ES-I3 (cell line): ENCODE data around the gene RAMP3.

Source experiments
- H3K36me3 ChIP-seq: 2 replicates; pipeline ENCODE4 v1.6.1; 2013; ENCODE audit warnings: mild to moderate bottlenecking, low read length, control low read depth, moderate library complexity; ENCODE audit not compliant: insufficient read depth
- H3K4me1 ChIP-seq: 2 replicates; pipeline ENCODE4 v1.6.1; 2013; ENCODE audit warnings: mild to moderate bottlenecking, control low read depth, low read length; ENCODE audit not compliant: insufficient read depth
- H3K9ac ChIP-seq: 2 replicates; pipeline ENCODE4 v1.6.1; 2013; ENCODE audit warnings: low read depth, mild to moderate bottlenecking, low read length, moderate library complexity
- H3K9me3 ChIP-seq: 2 replicates; pipeline ENCODE4 v1.6.1; 2013; ENCODE audit warnings: mild to moderate bottlenecking, low read length, moderate library complexity; ENCODE audit not compliant: control insufficient read depth, insufficient read depth

Gene RAMP3

DNA sequence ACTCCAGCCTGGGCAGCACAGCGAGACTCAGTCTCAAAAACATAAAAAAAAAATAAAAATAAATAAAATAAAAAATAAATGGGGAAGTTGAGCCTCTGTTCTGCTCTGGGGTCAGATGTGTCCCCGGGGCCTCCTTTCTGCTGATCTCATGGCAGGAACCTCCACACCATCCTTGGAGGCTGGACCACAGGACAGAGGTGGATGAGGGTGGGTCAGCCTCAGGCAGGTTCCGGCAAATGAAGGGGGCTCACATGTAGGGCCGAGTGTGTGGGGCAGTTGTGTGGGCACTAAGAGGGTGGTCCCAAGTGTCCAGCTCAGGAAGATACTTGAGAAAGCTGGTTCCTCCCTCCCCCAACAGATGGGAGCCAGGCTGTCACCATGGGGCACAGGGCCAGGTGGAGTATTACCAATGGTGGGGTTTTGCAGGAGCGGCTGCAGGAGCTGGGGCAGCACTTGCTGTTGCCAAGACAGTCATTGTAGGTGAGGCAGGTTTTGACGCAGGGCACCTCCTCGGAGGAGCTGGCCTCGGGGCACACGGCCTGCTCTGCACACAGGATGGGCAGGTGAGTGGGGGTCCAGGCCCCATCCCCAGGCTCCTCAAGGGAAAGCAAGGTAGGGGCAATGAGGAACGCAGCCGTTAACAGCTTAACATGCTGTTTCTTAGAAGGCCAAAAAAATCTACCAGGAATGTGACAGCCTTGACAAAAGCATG is 32.2 kb upstream of the RAMP3 start:
- Histone ChIP-seq H3K9ac (no peak overlapping the region), H3K9me3 (no peaks in the 10 kb centered on the region), H3K36me3 (no peaks in the 10 kb centered on the region), H3K4me1 (peaks cover 7% of the 10 kb centered on the region; the same call in 1 of the 2 replicates)

DNA sequence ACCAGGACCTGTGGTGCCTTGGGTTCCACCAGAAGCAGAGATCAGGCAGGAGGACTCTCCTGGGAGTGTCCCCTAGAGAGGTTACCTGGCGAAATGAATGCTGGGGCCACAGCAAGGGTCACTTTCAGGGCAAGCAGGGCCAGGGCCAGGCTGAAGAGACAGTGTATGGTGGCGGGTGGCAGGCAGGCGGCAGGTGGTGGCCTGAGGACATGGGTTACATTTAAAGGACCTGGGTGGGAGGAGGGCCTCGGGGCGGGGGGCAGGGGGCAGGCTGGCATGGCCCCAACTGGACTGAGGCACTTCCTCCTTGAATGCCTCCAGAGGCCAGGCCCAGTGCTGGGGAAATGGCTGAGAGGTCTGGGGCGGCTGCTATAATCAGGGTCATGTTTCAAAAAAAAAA is 31.4 kb upstream of the RAMP3 start:
- H3K4me1 ChIP-seq: peaks cover 7% of the 10 kb centered on the region; the same call in 1 of the 2 replicates
- no peak overlapping the region for H3K9ac ChIP-seq
- no peaks in the 10 kb centered on the region for H3K36me3 ChIP-seq
- no peaks in the 10 kb centered on the region for H3K9me3 ChIP-seq

DNA sequence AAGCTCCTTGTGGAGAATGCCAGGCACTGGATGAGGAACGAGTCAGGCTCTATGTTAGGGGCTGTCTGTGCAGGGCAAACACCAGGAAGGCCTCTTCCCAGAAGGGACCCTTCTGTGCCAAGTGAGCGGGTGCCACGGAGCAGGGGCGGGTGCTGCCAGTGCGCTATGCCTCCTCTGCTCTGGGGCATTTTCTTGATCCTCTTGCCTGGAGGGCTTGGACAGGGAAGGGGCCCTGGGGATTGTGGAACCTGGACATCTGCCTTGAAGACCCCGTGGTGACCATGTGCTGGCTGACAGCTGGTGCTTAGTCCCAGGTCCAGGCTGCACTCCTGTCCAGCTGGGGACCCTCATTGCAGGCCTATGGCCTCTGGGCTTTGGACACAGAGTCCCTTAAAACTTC is 30.7 kb upstream of the RAMP3 start:
- Histone ChIP-seq H3K9ac (no peak overlapping the region), H3K4me1 (peaks cover 7% of the 10 kb centered on the region; the same call in 1 of the 2 replicates), H3K9me3 (no peaks in the 10 kb centered on the region), H3K36me3 (no peaks in the 10 kb centered on the region)

DNA sequence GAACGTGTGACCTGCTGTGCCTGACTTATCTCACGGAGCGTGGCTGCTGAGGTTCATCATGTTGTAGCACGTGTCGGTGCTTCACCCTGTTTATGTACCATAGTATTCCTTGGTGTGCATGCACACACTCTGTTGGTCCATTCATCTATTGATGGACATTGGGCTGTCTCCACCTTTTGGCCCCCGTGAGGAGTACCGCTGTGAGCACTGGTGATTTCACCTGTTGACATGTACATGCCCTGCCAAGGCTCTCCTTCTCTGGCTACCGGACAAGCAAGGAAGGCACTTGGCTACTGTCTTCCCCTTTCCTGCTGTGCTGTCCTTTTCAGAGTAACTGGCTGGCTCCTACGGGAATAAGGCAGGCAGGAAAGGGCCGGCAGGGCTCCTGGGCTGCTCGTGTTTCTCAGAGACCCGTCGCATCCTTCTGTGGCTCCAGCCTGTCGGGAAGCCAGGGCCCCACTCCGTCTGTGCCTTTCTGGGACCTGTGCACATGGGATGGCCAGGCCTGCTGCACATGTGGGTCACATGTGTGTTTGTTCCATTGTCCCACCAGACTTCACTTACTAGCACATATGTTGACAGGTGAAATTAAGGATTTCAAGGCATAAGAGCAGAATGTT is 28.3 kb upstream of the RAMP3 start:
- Histone ChIP-seq H3K9ac (no peak overlapping the region), H3K4me1 (no peaks in the 10 kb centered on the region; the same call in 1 of the 2 replicates), H3K36me3 (no peaks in the 10 kb centered on the region), H3K9me3 (no peaks in the 10 kb centered on the region)

DNA sequence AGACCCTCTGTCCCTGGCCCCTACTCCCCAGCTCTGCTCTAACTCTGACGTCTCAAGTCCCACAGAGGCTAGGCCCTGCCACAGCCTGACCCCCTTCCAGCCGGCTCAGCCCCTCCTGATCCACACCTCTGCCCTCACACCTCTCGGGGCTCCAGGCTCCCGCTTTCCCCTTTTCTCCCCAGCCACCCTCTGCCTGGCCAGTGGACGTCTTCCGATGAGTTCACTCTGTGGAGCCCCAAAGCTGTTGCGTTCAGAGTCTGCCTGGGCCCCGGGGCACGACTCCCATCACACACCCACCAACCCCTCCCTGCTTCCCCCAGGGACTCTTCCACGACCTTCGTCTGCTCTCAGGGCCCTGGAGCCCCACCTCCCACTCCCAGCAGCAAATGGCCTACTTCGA is 27.7 kb upstream of the RAMP3 start:
- no peak overlapping the region for H3K9ac ChIP-seq
- no peaks in the 10 kb centered on the region for H3K36me3 ChIP-seq
- H3K9me3 ChIP-seq: no peaks in the 10 kb centered on the region
- no peaks in the 10 kb centered on the region for H3K4me1 ChIP-seq

DNA sequence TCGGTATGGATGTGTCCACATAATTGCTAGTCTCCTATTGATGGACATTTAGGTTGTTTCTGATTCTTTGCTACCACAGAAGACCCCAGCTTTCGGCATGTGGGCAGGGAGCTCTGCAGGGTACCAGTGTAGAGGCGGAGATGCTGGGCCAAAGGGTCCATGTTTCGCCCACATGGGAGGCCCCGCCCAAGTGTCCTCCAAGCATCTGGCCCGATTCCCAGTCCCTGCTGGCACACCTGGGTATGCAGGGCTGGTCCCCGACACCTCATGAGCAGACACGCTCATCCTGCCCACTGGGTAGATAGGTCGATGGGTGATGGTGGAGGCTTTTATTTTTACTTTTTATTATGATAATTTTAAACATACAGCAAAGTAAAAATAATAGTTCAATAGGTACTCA is 26.7 kb upstream of the RAMP3 start:
- H3K9ac ChIP-seq: no peak overlapping the region
- no peaks in the 10 kb centered on the region for H3K9me3 ChIP-seq
- peaks cover 3% of the 10 kb centered on the region for H3K4me1 ChIP-seq
- no peaks in the 10 kb centered on the region for H3K36me3 ChIP-seq

DNA sequence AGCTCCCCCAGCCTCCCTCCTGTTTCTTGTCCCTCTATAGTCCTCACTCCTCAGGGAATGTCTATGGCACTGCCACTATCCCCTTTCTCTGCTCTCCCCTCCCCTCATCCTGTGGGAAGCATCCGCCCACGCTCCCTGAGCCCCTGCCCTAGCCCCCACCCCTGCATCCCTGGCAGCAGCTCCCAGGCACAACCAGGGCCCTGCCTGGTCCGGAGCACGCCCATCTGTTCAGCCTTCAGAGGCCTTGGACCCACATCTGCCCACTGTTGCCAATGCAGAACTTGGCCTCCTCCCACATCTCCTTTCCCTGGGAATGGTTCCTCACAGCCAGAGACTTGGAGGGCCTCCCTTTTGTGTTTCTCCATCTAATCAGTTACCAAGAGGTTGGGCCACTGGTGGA is 25.7 kb upstream of the RAMP3 start:
- Histone ChIP-seq H3K9me3 (no peaks in the 10 kb centered on the region), H3K36me3 (no peaks in the 10 kb centered on the region; the same call in 1 of the 2 replicates), H3K9ac (no peak overlapping the region), H3K4me1 (peaks cover 3% of the 10 kb centered on the region)

DNA sequence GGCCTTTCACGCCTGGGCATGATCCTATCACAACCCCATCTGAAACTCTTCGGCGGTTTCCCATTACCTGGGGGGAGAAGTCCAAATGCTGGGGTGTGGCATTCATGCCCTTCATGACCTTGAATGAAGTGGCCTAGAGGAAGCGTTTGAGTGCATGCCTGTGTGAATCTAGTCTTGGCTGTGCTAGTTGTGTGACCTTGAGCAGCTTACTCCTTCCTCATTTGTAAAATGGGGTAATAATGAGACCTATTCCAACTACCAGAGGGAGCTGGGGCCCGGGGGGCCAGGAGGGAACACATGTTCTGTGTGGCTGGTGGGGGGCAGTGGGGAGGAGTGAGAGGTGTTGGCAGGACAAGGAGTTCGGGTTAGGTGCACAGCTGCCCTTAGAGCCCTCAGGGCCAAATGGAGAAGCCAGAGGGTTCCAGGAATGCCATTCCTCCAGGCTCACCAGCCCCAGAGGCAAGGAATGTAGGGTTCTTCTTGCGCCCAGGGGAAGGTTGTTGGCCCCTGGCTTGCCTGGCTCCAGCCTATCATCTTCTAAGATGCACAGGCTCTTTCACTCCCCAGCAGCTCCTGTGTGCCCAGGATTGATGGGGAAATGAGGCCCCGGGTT is 24.8 kb upstream of the RAMP3 start:
- H3K9me3 ChIP-seq: no peaks in the 10 kb centered on the region
- no peak overlapping the region for H3K9ac ChIP-seq
- no peaks in the 10 kb centered on the region; the same call in 1 of the 2 replicates for H3K36me3 ChIP-seq
- H3K4me1 ChIP-seq: peaks cover 3% of the 10 kb centered on the region

DNA sequence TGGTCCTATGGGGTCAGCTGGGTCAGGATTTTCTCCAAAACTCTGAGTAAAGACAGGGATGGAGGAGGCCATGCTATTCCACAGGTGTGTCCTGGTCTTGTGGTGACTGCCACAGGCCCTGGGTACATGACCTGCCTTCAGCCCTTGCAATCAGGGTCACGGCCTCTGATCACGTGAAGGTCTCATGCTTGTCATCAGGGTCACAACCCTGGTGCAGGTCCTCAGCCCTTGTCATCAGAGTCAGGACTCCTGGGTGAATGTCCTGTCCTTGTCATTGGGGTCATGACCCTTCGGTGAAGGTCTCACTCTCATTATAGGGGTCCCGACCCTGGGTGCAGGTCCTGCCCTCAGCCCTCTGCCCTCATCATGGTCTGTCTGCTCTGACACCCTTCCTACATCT is 24.2 kb upstream of the RAMP3 start:
- Histone ChIP-seq H3K9ac (no peak overlapping the region), H3K36me3 (no peaks in the 10 kb centered on the region; the same call in 1 of the 2 replicates), H3K4me1 (peaks cover 3% of the 10 kb centered on the region), H3K9me3 (no peaks in the 10 kb centered on the region)

DNA sequence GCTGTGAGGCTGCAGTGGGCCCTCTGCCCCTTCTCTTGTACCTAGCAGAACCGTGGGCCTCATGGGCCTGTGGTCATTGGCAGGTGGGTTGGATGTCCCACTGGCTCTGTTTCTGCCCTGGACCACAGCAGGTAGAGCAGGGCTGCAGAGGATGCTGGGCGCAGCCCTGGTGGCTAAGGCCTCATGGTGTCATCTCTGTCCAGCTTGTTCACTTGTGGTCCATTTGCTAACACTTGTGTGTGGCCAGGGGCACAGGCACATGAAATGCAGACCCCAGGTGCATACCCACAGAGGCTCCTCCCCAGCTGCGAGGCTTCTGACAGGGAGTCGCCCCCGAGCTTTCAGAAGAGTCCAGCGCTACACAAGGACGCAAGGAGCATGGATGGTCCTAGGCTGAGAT is 23.7 kb upstream of the RAMP3 start:
- H3K9me3 ChIP-seq: no peaks in the 10 kb centered on the region
- H3K9ac ChIP-seq: no peak overlapping the region
- H3K36me3 ChIP-seq: no peaks in the 10 kb centered on the region; the same call in 1 of the 2 replicates
- peaks cover 3% of the 10 kb centered on the region for H3K4me1 ChIP-seq

DNA sequence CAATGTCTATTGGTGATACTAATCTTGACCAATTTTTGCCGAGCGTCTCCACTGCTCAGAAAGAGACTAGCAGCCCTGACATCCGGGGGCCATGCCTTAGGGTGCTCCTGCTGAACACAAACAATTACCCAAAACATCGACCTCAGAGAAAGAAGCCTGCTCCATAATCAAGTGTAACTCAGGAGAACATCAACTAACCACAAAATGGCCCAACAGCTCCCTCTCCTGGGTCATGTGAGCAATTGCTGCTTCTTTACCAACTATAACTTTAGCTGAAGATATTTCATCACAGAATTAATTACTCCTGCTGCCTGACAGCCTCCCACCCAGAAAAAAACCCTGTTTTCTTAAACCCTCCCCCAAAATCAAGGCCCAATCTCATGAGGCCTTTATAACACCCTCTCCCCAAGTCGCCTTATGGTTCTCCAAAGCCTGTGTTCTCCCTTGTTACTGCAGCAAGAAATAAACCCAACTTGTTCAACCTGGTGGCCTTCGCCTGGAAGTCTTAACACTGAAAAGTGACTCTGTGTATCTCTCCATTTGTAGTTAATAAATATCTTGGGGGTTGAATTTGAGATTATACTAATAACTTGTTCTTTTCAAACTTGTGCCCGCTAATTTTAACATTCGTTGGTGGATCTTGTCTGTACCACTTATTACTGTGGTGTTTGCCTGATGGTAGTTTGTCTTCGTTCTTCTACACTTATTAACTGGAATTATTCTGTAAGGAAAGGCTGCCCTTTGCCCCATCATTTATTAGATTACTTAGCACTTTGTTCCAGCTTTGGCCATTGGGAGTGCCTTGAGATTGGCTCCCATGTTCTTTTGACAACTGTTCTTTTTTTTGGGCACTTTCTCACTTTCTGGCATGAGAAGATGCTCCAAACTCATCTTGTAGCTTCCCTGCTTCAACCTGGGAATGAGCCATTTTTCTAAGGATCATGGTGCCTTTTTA is 21.2 kb upstream of the RAMP3 start:
- H3K9me3 ChIP-seq: no peaks in the 10 kb centered on the region
- no peaks in the 10 kb centered on the region; the same call in 1 of the 2 replicates for H3K36me3 ChIP-seq
- peaks cover 3% of the 10 kb centered on the region for H3K4me1 ChIP-seq
- no peak overlapping the region for H3K9ac ChIP-seq

DNA sequence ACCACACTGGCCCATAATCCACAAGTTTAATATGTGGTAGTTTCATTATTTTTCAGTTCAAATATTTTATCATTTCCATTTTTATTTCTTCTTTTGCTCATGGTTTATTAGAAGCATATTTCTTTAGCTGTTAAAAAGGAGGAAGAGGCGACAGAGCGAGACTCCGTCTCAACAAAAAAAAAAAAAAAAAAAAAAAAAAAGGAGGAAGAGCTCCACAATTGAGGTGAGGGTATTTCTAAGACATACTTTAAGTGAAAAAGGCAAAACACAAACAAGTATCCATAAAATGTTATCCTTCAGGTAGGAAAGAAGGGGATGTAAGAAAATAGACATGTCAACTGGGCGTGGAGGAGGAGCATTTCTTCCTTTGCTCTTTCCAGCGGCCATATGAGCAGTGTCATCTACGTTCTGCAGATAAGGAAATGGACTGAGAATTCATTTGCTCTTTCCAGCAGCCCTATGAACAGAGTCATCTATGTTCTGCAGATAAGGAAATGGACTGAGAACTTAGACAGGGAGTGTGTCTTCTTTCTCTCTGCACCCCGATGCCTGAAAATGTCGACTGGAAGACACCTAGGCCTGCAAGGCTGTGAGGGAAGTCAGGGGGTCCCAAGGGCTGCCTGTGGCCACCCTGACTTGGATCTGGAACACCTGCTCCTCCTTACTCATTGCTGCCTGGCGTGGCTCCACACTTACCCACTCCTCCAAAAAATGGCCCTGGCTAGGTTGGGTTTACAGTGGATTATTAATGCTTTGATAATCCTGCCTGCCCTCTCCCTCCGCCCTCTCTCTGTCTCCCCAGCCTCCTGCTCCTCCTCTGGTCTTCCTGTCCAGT is 18.9 kb upstream of the RAMP3 start:
- Histone ChIP-seq H3K9me3 (no peaks in the 10 kb centered on the region), H3K9ac (no peak overlapping the region), H3K36me3 (no peaks in the 10 kb centered on the region; the same call in 1 of the 2 replicates), H3K4me1 (peaks cover 3% of the 10 kb centered on the region)

DNA sequence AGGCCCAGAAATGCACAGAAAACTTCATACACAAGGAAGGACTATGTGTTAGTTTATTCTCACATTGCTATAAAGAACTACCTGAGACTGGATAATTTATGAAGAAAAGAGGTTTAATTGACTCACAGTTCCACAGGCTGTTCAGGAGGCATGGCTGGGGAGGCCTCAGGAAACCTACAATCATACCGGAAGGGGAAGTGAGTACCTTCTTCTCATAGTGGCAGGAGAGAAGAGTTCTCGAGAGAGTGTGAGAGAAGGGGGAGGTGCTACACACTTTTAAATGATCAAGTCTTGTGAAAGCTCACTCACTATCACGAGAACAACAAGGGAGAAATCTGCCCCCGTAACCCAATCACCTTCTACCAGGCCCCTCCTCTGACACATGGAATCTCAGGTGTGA is 16.8 kb upstream of the RAMP3 start:
- H3K9ac ChIP-seq: no peak overlapping the region
- peaks cover 1% of the 10 kb centered on the region for H3K4me1 ChIP-seq
- H3K9me3 ChIP-seq: no peaks in the 10 kb centered on the region
- no peaks in the 10 kb centered on the region; the same call in 1 of the 2 replicates for H3K36me3 ChIP-seq
